ENCODE data around the gene CEP112.

- TF ChIP-seq, protein P1, sequence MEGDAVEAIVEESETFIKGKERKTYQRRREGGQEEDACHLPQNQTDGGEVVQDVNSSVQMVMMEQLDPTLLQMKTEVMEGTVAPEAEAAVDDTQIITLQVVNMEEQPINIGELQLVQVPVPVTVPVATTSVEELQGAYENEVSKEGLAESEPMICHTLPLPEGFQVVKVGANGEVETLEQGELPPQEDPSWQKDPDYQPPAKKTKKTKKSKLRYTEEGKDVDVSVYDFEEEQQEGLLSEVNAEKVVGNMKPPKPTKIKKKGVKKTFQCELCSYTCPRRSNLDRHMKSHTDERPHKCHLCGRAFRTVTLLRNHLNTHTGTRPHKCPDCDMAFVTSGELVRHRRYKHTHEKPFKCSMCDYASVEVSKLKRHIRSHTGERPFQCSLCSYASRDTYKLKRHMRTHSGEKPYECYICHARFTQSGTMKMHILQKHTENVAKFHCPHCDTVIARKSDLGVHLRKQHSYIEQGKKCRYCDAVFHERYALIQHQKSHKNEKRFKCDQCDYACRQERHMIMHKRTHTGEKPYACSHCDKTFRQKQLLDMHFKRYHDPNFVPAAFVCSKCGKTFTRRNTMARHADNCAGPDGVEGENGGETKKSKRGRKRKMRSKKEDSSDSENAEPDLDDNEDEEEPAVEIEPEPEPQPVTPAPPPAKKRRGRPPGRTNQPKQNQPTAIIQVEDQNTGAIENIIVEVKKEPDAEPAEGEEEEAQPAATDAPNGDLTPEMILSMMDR (IDR thresholded peaks at IDR 0.05): no peak
- no peak for TF ChIP-seq POLR2A (IDR thresholded peaks at IDR 0.05)
Measured at GRCh38 chr17:65699459-65699858, 492.5 kb downstream of the CEP112 start.

All from vagina (tissue), 2 donors.